ENCODE results near the gene ARMH1.
"Not testable (repeated sequence)": the region's sequence is repeated elsewhere in the genome, so short reads cannot be mapped to it uniquely, and the experiment has no call there.

DNA sequence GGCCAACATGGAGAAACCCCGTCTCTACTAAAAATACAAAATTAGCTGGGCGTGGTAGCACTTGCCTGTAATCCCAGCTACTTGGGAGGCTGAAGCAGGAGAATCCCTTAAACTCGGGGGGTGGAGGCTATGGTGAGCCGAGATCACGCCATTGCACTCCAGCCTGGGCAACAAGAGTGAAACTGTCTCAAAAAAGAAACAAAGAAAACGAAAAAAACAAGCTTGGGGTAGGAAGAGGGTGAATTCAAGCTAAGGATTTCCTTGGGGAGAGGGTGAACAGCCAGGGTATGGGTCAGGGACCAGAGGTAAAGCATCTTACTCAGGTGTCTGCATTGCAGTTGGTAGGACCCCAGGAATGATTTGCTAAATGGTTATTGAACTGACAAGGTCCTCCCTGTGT is 91.9 kb downstream of the ARMH1 start:
- not testable (repeated sequence) for TF ChIP-seq FOXK2, FOXA1, SP1, ZNF384, ELF4 (IDR thresholded peaks at IDR 0.05)

Measured in HEK293T (cell line).